Measurements from ENCODE around the gene OR51B6.
"Not testable (repeated sequence)": the region's sequence is repeated elsewhere in the genome, so short reads cannot be mapped to it uniquely, and the experiment has no call there.

Gene OR51B6, protein sequence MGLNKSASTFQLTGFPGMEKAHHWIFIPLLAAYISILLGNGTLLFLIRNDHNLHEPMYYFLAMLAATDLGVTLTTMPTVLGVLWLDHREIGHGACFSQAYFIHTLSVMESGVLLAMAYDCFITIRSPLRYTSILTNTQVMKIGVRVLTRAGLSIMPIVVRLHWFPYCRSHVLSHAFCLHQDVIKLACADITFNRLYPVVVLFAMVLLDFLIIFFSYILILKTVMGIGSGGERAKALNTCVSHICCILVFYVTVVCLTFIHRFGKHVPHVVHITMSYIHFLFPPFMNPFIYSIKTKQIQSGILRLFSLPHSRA

DNA sequence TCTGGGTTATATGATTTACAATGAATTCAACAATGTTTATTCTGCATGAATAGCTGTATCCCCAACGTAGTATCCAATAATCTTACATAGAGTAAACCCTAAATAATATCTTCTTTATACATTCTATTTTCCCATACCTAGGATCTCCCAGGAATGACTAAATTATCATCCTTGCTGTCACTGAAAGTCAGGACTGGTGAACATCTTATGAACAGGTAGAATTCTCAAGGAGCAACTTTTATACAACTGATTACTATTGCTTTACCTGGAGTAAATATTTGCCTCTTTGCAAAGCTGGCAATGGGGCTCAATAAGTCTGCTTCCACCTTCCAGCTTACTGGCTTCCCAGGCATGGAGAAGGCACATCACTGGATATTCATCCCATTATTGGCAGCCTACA lies at the start of gene OR51B6:
Gene OR51B6 (plus strand): TSS at position 301 of the 400 bp plus-strand sequence. CDS start 0 bp downstream, at position 301.
- DNase-seq (ENCODE audit: low read depth), result no peak

DNA sequence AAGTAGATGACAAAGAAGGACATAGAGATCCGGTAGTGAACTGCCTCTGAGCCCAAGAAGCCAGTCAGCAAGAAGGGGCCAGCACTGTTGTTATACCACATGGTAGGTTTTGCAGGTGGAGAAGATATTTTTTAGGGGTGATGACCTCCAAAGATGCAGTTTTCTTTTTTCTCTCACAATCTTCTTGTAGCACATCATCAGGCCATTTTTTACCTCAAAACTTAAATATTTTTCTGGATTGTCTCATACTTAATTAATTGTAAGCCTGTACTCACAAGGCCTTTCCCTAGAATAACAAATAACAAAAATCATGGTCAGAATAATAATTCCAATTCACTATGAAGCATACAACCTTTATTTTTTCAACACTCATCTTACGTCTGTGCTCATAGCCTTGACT lies 49.5 kb upstream of the OR51B6 start, which contains the start of gene OR51B4:
Gene OR51B4 (minus strand): TSS at position 101 of the 400 bp plus-strand sequence. CDS start 0 bp downstream, at position 101.
- no peak for DNase-seq (ENCODE audit: low read depth)

DNA sequence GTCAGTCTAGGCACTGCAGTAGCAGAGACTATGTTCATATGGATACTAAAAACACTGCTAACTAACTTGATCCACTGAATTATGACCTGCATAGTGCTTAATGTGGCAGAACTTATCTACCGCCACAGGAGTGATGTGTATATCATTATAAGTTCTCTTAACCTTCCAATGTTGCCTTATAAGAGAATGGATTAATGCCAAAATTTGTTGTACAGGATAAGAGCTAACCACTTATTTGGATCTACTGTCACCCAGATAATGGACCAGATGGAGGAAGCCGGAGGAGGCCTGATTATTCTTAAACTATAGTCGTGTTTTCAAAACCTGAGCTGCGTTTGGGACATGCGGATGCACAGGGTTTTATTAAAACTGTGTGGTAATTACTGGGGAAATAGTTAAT lies 47.7 kb upstream of the OR51B6 start:
- DNase-seq (ENCODE audit: low read depth), result no peak

DNA sequence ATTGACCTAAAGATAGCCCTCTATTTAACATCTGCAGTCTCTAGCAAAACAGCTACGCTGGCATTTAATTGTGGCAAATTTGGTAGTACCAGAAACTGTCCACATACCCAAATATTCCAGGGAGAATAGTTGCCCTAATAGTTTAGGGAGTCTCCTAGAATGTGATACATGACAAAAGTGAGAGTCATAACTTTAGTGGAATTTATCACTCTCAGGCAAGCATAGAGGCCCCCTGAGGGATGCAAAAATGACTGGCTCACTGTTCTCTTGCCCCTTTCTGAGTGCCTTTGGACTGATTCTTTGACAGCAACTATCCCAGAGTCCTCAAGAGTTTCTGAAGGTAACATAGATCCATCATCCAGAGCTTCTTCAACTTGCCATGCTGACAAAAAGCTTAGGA lies 47.3 kb upstream of the OR51B6 start:
- no peak for DNase-seq (ENCODE audit: low read depth)

DNA sequence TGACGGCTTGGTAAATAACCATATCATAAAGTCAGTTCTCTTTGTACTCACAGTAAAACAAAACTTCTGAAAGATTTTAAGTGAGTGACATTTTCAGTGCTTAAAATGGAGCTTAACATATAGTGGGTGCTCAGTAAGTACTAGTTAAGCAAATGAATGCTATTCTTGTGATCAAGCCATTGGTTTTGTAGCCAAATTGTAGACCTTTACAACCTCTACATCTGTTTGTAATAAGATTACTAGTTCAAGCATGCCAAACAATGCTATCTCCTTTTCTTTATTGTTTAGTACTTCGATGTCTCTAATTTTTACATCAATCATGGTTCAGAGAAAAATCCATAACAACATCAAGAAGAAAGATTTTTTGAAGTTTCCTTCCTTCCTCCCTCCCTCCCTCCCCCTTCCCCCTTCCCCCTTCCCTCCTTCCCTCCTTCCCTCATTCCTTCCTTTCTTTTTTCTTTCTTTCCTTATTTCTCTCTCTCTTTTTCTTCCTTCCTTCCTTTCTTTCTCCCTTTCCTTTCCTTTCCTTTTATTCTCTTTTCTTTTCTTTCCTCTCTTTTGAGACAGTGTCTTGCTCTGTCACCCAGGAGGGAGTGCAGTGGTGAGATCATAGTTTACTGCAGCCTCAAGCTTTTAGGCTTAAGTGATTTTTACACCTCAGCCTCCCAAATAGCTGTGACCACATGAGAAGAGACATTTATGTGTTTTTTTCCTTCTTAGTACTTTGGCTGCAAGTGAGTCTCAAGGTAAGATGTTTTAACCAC lies 43.9 kb upstream of the OR51B6 start:
- no peak for DNase-seq (ENCODE audit: low read depth)

DNA sequence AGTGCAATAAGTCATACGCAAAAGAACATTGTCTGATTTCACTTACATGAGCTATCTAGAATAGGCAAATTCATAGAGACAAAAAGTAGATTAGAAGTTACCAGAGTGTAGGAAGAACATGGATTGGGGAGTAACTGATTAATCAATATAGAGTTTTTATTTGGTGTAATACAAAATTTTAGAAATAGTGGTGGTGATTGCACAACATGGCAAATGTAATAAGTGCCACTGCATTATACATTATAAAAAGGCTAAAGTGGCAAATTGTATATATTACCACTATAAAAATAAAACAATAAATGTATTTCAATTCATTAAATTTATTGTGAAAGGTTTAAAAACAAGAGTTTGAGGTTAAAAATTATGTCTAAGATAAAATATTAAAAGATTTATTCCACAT lies 40.9 kb upstream of the OR51B6 start:
- no peak for DNase-seq (ENCODE audit: low read depth)

DNA sequence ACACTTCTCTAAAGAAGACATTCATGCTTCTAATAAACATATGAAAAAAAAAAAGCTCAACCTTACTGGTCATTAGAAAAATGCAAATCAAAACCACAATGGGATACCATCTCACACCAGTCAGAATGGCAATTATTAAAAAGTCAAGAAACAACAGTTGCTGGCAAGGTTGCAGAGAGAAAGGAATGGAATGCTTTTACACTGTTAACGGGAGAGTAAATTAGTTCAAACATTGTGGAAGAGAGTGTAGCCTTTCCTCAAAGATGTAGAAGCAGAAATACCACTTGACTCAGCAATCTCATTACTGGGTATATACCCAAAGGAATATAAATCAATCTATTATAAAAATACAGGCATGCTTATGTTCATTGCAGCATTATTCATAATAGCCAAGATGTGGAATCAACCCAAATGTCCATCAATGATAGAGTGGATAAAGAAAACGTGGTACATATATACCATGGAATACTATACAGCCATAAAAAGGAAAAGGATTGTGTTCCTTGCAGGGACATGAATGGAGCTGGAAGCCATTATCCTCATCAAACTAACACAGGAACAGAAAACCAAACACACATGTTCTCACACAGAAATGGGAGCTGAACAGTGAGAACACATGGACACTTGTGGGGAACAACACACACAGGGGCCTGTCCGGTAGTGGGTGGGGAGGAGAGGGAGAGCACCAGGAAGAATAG lies 37.8 kb upstream of the OR51B6 start:
- DNase-seq (ENCODE audit: low read depth), result not testable (repeated sequence)

DNA sequence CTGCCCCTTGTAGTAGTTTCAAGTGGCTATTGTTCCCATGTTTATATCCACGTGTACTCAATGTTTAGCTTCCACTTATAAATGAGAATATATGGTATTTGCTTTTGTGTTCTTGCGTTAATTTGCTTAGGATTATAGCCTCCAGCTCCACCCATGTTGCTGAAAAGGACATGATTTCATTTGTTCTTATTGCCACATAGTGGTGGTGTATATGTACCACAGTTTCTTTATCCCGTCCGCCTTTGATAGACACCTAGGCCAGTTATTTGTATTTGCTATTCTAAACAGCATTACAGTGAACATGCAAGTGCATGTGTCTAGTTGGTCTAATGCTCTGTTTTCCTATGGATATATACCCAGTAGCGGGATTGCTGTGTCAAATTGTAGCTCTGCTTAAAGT lies 34.0 kb upstream of the OR51B6 start:
- DNase-seq (ENCODE audit: low read depth), result no peak

DNA sequence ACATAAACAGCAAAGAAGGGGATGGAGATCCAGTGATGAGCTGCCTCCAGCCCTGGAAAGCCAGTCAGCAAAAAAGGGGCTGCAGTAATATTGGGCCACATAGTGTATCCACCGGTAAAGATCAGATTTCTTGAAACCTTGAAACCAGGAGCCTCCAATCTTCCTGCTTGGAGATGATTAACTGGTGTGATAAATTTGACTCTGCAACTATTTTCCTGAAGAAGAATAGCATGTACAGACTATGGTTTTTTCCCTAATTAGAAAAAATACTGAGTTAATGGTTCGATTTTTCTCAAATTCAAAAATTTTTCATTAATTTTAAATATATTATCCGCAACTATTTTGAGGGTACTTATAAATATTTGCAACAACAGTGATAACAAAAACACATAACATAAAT lies 27.1 kb upstream of the OR51B6 start, which contains the start of gene OR51B2:
Gene OR51B2 (minus strand): TSS at position 101 of the 400 bp plus-strand sequence. CDS start 0 bp downstream, at position 101.
- no peak for DNase-seq (ENCODE audit: low read depth)

DNA sequence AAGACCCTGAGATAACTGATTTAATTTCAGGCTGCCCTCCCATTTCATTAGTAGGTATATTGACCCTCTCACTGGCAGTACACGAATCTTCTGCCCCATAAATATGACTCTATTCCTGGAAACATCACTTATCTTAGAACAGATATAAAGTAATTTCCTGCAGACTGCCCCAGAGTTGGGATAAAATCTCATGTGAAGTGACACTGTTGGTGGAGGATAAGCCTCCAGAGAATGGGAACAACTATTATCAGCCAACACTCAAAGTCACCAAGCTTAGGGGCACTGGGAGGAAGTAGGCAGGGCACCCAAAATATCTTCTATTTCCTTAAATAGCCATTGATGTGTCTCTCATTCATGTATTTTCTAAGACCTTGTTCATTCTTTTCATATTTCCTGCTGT lies 16.1 kb upstream of the OR51B6 start:
- no peak for DNase-seq (ENCODE audit: low read depth)

DNA sequence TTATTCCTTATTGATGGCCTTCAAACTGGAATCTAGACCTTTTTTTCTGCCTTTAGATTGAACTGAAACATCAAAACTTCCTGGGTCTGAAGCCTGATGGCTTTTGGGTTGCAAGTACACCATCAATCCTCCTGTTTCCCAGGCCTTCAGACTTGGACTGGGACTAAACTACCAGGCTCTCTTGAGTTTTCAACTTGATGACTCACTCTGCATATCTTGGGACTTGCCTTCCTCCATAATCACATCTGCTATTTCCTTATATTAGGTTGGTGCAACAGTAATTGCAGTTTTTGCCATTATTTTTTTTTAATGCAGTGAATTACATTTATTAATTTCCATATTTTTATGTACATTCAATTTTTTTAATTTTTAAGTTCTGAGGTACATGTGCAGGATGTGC lies 15.0 kb upstream of the OR51B6 start:
- DNase-seq (ENCODE audit: low read depth), result no peak

DNA sequence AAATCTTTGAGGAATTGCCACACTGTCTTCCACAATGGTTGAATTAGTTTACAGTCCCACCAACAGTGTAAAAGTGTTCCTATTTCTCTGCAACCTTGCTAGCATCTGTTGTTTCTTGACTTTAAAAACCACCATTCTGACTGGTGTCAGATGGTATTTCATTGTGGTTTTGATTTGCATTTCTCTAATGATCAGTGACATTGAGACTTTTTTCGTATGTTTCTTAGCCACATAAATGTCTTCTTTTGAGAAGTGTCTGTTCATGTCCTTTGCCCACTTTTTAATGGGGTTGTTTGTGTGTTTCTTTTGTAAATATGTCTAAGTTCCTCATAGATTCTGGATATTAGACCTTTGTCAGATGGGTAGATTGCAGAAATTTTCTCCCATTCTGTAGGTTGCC lies 14.1 kb upstream of the OR51B6 start:
- DNase-seq (ENCODE audit: low read depth), result not testable (repeated sequence)

DNA sequence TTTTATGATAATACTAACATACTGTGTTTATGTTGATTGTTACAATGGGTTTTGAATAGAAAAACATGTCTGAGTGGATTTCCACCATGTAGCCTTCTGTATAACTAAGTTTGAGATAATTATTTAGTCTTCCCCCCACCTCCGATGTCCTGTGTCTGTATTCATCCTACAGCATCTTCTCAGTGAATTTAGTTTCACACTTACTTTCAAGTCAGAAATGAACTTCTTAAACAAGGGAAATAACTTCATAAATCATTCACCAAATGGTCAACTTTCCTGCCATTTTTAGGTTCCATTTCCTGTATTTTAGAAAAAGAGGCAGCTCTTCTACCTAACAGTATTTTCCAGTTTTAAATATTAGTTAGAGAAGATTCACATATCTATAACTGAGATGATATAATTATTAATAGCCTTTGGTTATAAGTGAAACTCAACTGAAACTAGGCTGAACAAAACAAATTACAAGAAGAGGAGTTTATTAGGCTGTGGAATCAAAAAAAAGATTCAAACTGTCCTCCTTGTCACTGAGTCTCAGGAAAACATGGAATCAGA lies 11.5 kb upstream of the OR51B6 start:
- no peak for DNase-seq (ENCODE audit: low read depth)

DNA sequence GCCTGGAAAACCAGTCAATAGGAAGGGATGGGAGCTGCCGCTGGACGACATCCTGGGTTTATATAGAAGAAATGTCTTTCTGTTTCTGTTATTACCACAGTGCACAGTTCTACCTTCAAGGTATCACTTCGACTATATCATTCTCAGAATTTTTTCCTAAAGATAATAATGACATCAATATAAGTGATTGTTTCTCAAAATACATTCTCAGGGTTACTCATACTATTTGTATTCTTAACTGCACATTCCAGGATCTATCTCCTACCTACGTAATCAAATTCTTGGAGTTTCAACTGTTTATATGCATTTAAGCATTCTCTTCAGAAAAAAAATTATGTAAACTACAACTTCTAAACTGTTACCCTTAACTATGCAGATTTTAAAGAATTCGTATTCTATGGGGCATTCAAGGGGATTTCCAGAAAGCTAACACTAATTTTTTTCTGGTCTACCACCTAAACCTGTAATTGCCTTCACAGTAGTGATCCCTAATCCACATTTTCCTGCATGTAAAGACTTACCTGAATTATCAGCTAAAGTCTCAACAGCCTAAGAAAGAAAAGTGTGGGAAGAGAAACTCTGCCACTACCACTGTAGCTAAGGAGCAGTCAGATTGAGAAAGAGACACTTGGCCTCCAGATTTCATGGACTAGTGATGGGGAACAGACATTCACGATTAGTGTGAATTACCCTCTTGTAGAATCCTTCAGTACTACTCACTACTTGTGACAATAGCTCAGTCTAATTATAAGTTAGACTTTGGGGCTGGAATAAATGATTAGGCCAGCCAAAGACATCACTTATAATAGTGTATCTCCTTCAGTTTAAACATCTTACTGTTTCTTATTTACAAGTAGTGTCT lies 7.6 kb upstream of the OR51B6 start, which contains the start of gene OR51B5:
Gene OR51B5 (minus strand): TSS at position 51 of the 862 bp plus-strand sequence. CDS start 0 bp downstream, at position 51.
- DNase-seq (ENCODE audit: low read depth), result no peak

DNA sequence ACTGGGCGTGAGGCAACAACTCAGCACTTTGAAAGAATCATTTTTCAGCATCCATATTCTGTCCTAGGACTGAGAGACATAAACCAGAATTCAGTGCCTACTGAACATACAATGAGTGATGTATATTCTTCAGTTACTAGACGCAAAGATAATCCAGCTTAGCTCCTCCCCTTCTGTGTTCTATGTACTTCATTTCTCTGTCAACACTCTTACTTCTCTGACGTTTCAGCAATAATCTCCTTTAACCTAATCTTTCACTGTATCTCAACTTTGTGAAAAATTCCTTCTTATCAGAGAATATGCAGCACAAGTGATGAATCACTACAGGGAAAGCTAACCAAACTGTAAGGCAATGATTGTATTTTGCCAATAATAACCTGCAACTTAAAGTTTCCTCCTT lies 5.5 kb upstream of the OR51B6 start:
- no peak for DNase-seq (ENCODE audit: low read depth)

DNA sequence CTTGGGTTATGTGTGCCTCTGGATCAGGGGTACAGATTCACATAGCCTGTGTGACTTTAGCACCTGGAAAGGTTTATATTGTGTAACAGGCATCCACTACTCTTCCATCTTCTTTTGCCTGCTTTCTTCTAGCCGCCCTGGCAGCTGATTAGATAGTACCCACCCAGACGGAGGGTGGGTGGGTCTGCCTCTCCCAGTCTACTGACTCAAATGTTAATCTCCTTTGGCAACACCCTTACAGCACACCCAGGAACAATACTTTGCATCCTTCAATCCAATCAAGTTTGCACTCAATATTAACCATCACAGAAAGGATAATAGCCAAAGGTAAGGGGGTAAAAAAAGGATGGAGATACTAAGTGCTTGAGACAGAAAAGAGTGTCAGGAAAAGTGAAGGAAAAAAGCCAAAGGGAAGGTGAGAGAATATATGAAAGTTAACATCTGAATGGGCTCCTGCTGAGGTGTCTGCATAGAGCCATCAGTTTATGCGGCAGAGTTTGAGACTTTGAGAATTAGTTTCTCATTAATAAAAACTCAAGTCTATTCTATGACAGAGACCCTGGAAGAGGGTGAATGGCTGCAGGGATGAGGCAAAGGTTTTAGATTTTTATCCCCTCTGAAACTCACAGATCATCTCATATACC lies 2.6 kb upstream of the OR51B6 start:
- no peak for DNase-seq (ENCODE audit: low read depth)

DNA sequence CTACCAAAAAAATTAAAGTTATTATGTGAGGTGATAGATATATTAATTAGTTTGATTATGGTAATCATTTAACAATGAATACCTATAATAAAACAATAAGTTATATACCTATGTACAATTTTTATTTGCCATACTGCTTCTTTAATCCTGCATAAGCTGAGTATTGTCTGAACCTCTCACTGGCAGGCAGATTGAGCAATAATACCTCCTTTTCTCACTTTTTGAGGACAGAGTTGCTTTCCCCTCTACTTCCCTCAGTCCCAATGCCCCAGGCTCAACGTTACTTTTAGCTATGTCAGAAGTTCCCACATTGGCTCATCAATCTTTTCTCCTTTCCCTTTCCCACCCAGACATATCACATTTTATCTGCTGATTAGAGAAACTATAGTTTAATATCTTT lies 1.8 kb upstream of the OR51B6 start:
- DNase-seq (ENCODE audit: low read depth), result no peak

DNA sequence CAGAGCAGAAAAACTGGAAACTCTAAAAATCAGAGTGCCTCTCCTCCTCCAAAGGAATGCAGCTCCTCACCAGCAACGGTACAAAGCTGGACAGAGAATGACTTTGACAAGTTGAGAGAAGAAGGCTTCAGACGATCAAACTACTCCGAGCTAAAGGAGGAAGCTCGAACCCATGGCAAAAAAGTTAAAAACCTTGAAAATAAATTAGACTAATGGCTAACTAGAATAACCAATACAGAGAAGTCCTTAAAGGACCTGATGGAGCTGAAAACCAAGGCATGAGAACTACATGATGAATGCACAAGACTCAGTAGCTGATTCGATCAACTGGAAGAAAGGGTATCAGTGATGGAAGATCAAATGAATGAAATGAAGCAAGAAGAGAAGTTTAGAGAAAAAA lies 4.7 kb downstream of the OR51B6 start:
- not testable (repeated sequence) for DNase-seq (ENCODE audit: low read depth)

DNA sequence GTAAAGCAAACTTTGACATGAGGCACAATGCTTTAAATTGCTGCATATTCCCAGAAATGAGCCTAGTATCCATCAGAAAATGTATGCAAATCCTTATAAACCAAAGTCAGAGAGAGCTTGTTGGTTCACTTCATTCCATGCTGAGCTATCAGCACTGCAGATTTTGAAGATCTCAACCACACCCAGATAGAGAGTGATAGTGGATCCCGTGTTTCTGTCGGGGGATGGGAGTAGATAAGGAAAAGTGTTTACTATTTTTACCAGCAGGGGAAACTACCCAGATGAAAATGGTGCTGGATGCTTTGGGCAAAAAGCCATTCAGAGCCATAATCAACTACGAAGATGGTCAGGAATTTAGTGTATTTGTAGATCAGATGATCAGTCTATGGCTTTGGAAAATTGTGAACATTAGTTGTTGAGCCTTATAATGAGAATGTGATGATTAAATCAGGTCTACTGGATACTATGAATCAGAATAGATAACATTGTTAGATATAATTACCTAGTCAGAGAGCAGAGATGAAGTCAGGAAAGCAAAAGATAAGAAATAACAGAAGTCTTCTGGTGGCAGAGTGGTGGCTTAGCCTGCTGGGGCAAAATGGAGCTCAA lies 10.8 kb downstream of the OR51B6 start:
- DNase-seq (ENCODE audit: low read depth), result no peak

DNA sequence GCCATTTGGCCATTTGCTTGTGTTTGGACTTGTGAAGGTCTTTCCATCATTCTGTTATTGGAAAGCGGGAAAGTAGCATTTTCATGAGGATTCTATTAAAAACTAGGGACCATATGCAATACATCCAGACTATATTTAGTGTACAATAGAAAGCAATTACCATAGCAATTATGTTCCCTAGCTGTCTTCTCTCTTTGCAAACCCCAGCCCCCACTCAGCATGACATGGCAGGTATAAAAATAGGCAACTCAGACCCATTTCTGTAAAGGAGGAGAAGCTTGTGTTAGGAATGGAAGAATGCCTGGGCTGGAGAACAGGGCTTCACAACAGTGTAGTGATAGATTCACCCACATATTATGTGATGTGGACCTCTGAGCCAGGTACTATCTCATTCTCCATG lies 12.4 kb downstream of the OR51B6 start:
- DNase-seq (ENCODE audit: low read depth), result no peak
